NCI-H1930 (cell line): ENCODE results near the gene ZNF644.
"Not testable (repeated sequence)": the region's sequence is repeated elsewhere in the genome, so short reads cannot be mapped to it uniquely, and the experiment has no call there.

Source experiments
- DNase-seq, 2 experiments: peaks; one replicate each; lab custom pipeline; 2025; lab: John Stamatoyannopoulos, UW

Gene ZNF644

GRCh38 chr1:90925928-90926869 is 95.6 kb downstream of the ZNF644 start:
- no peak for DNase-seq

- DNase-seq = no peak
Measured at GRCh38 chr1:90924982-90925381, 96.9 kb downstream of the ZNF644 start.

GRCh38 chr1:90922996-90923395 is 98.8 kb downstream of the ZNF644 start:
- no peak for DNase-seq

GRCh38 chr1:90922202-90922601 is 99.6 kb downstream of the ZNF644 start:
- DNase-seq = no peak

GRCh38 chr1:90919900-90920299 is 101.9 kb downstream of the ZNF644 start:
- DNase-seq = no peak

- DNase-seq = no peak
Measured at GRCh38 chr1:90919190-90919719, 102.6 kb downstream of the ZNF644 start.

- no peak for DNase-seq
Measured at GRCh38 chr1:90911353-90911752, 110.5 kb downstream of the ZNF644 start.

DNA sequence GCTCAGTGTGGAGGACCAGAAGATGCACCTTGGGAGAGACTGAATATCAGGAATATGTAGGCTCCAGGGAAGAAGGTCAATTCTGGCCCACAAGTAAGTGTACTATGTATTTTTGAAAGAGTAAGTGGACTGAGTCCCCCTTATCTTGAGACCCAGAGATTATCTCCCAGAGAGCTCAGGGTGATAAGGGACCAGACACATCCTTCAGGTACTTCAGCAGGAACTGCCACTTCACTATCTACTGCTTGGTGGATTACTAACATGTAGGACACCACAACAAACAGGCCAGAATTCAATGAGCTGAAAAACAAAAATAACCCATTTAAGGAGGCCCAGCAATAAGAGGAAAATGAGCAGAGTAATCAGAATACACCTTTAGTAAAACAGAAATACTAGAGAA is 119.2 kb downstream of the ZNF644 start:
- no peak for DNase-seq

DNA sequence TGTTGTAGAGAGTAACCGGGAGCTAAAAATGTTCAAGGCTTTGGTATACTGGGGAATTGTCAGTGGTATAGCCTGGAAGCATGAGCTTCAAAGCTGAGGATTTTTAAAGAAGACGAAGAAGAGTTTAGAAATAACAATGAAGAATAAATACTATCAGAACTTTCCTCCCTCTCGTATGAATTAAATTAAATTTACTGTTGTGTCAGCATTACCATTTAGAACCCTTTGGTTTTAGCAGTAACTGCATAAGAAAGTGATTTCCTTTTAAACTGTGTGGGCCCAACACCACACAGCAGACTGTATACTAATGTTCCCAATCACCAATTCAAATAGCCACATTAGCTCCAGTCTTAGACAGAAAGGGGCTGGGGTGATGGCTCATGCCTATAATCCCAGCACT is 122.6 kb downstream of the ZNF644 start:
- DNase-seq = no peak

- DNase-seq = not testable (repeated sequence)
Measured at GRCh38 chr1:90893679-90894078, 128.2 kb downstream of the ZNF644 start.

GRCh38 chr1:90892884-90893283 is 129.0 kb downstream of the ZNF644 start:
- DNase-seq = not testable (repeated sequence)

DNA sequence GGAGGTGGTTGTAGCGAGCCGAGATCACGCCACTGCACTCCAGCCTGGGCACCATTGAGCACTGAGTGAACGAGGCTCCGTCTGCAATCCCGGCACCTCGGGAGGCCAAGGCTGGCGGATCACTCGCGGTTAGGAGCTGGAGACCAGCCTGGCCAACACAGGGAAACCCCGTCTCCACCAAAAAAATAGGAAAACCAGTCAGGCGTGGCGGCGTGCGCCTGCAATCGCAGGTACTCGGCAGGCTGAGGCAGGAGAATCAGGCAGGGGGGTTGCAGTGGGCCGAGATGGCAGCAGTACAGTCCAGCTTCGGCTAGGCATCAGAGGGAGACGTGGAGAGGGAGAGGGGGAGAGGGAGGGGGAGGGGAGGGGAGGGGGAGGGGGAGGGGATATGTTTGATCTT is 129.6 kb downstream of the ZNF644 start:
- not testable (repeated sequence) for DNase-seq

GRCh38 chr1:90891756-90892155 is 130.1 kb downstream of the ZNF644 start:
- not testable (repeated sequence) for DNase-seq

DNA sequence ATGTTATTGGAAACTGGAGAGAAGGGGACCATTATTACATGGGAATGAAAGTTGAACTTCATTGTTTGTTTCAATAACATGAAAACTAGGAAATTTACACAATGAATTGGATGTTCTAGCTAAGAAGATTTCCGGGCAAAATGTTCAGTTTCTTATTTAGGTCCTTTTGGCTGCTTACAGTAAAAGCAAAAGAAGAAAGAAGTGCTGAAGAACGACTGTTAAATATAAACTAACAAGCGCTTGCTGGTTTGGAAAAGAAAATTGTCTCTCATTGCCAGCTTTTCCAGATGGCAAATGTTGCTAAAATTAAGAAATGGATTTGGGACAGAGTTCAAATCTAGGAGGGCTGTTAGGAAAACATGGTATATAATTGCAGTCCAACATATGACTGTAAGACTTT is 139.6 kb downstream of the ZNF644 start:
- no peak for DNase-seq

DNA sequence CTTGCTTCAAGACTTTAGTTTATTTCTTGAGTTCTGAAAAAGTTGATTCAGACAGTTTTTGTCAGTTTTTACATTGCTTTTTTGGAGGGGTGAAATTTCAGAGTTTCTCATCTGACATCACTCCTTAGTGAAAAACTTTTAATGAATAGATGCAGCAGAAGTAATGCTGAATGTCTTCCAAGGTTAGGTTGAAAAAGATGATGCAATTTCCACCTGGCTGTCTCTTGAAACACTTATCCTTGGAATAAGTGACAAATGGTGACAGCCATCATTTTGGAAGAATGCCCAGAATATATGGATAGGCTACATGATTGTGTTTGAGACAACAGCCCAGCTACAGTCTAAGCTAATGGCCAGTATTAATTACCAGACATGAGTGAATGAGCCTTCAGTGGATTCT is 140.8 kb downstream of the ZNF644 start:
- no peak for DNase-seq

GRCh38 chr1:90879281-90879680 is 142.6 kb downstream of the ZNF644 start:
- no peak for DNase-seq

GRCh38 chr1:90876101-90876500 is 145.7 kb downstream of the ZNF644 start:
- DNase-seq = no peak
